GM23248 (cell line): ENCODE results near the gene DGKI.

Experiments
- EZH2 ChIP-seq: fragments of 200-600 bp; sonication (generic); IDR thresholded peaks from 2 replicates; pipeline ENCODE4 v1.6.1; 2018; ENCODE audit warnings: antibody characterized with exemption, mild to moderate bottlenecking; ENCODE audit not compliant: insufficient read depth, poor library complexity, severe bottlenecking
- EZH2phosphoT487 ChIP-seq: fragments of 200-600 bp; sonication (generic); IDR thresholded peaks from 2 replicates; pipeline ENCODE4 v1.6.1; 2018; ENCODE audit warnings: antibody characterized with exemption, moderate library complexity, mild to moderate bottlenecking, low read depth; ENCODE audit not compliant: insufficient read depth

GRCh38 chr7:137657476-137658189, 189.1 kb downstream of the DGKI start:
- TF ChIP-seq EZH2, result no peak
- no peak for TF ChIP-seq EZH2phosphoT487
